Thoracic aorta endothelial cell (primary cell): ENCODE measurements around the gene DDX5. TPM values are rescaled to one million over a fixed set of nuclear protein-coding genes. Genes with fewer than 3 reads are reported as not detected.

Experiments used
- small RNA-seq: library from RNA; depleted of rRNA; stranded (forward); fragments of <200 nt; gene quantifications from one replicate; pipeline ENCODE3, GENCODE V24; 2012
- total RNA-seq: library from RNA; depleted of rRNA; stranded (reverse); fragments of >200 nt; gene quantifications from 2 replicates; pipeline ENCODE4 v1.2.3, GENCODE V29; 2012

DDX5 gene
- 535 and 615 TPM in 2 replicates for total RNA-seq

GRCh38 chr17:64506201-64506575, at the start of gene DDX5:
DDX5 (minus strand) TSS chr17:64506289; CDS start chr17:64506119, 170 bp downstream.

DNA sequence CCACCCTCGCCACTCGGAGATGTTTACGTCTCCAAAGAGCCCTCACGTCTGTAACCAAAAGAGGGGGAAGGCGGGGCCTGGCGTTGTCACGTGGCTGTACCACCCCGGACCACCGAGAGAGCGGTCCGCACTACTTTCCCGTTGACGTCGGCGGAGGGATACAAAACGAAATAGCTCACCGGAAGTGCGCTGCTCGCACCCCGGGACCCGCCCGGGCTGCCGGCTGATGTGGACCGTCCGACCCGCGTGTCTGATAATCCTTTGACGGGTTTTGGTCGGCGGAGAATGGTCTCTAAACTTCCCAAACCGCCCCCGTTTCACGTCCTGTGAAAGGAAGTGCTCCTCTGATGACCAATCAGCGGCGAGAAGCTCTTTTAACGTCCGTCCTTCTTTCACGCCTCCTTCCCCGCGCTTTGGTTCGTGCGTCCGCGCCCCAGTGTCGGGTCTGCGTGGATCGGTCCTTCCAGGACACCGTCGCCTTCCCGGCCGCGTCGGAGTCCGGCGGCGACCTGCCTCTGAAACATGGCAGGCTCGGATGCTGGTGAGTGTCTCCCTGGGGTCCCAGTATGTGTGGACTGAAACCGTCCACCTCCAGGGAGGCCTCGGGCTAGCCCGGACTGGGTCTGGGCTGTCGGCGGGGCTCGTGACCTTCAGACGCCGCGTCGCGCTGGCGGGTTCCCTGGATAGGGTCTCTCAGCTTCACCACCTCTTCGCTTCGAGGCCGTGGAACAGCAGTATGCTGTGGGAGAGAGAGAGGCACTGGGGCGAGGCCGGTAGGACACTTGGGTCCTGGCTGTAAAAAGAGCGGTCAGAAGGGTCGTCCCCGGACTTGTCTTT, 705 bp upstream of the DDX5 start, which contains the start of gene CEP95:
CEP95 (plus strand) TSS at position 402 of the 837 bp plus-strand sequence; CDS start at position 523, 121 bp downstream.

GRCh38 chr17:64496786-64497564, 9.1 kb downstream of the DDX5 start, which contains the start of gene POLG2:
POLG2 (minus strand) TSS chr17:64497054; CDS start chr17:64496968, 86 bp downstream.

GRCh38 chr17:64448665-64449512, 57.2 kb downstream of the DDX5 start, which contains the start of gene MILR1:
MILR1 (plus strand) TSS chr17:64449115; CDS start chr17:64449169, 54 bp downstream.

Small RNAs within 50 kb of the gene (small RNA-seq; reads per million reads assigned to genes)
- not detected for gene ATP5MFP4

Other genes with a start within 250 kb of the DDX5 start
- gene TEX2, start 243.0 kb downstream of the DDX5 start, total RNA-seq, result 34.0 and 35.0 TPM in 2 replicates
- 605 and 645 TPM in 2 replicates for gene PECAM1, start 115.4 kb downstream of the DDX5 start, total RNA-seq
- gene MILR1, start 57.2 kb downstream of the DDX5 start, total RNA-seq, result 7.4 and 40.3 TPM in 2 replicates
- gene POLG2, start 9.2 kb downstream of the DDX5 start, total RNA-seq, result 12.0 and 12.1 TPM in 2 replicates
- 23.3 and 30.5 TPM in 2 replicates for gene CEP95, start 688 bp upstream of the DDX5 start, total RNA-seq
- 330 and 331 TPM in 2 replicates for gene SMURF2, start 156.0 kb upstream of the DDX5 start, total RNA-seq